Gastrocnemius medialis (tissue), 4 donors: ENCODE data around the gene NAV2. TPM values are rescaled to one million over a fixed set of nuclear protein-coding genes. Genes with fewer than 3 reads are reported as not detected.
"Not testable (repeated sequence)": the region's sequence is repeated elsewhere in the genome, so short reads cannot be mapped to it uniquely, and the experiment has no call there.

Experiments used
- ATAC-seq, 2 donors: fragments of 150-250 bp; one replicate each; pipeline ENCODE4 v1.9.1; 2016
- DNase-seq, 2 donors: peaks; one replicate each; pipeline ENCODE4 v3.0.0-alpha.2; 2019
- H3K27ac ChIP-seq, 4 donors: fragments of 200-600 bp; sonication (generic); 1 replicate in 1 of 4; 2 replicates in 3 of 4; pipeline ENCODE4 v1.5.1; 2016 to 2018; ENCODE audit warnings: mild to moderate bottlenecking in 2 of 4, moderate library complexity in 1 of 4
- H3K27me3 ChIP-seq, 3 donors: fragments of 200-600 bp; sonication (generic) in 2 of 3; 1 replicate in 1 of 3; 2 replicates in 2 of 3; pipeline versions ENCODE4 v1.5.1 to v1.6.0; 2016 to 2019; ENCODE audit warnings: mild to moderate bottlenecking in 1 of 3, moderate library complexity in 1 of 3
- H3K36me3 ChIP-seq, 2 donors: fragments of 200-600 bp; sonication (generic) in 1 of 2; one replicate each; pipeline ENCODE4 v1.5.1; 2017 to 2018
- H3K4me1 ChIP-seq, 2 donors: fragments of 200-600 bp; sonication (generic) in 1 of 2; one replicate each; pipeline ENCODE4 v1.5.1; 2016 to 2017; ENCODE audit warnings: mild to moderate bottlenecking in 2 of 2
- H3K4me3 ChIP-seq, 4 donors: fragments of 200-600 bp; sonication (generic) in 3 of 4; 1 replicate in 1 of 4; 2 replicates in 3 of 4; pipeline ENCODE4 v1.5.1; 2016 to 2019; ENCODE audit warnings: mild to moderate bottlenecking in 2 of 4
- H3K9me3 ChIP-seq, 3 donors: fragments of 200-600 bp; sonication (generic) in 2 of 3; 1 replicate in 1 of 3; 2 replicates in 2 of 3; pipeline ENCODE4 v1.5.1; 2016 to 2019
- CTCF ChIP-seq, 5 experiments: fragments of 450-650 bp in 3 of 5; fragments of 200-600 bp in 2 of 5; sonication (generic) in 2 of 5; IDR thresholded peaks in 4 of 5; conservative IDR thresholded peaks in 1 of 5; 1 replicate in 4 of 5; 2 replicates in 1 of 5; pipeline ENCODE4 v1.5.1; 2016 to 2019; ENCODE audit warnings: antibody characterized with exemption in 5 of 5, mild to moderate bottlenecking in 3 of 5, moderate library complexity in 3 of 5
- POLR2A ChIP-seq, 2 donors: fragments of 450-650 bp; IDR thresholded peaks; one replicate each; pipeline ENCODE4 v1.6.1; 2017; ENCODE audit warnings: antibody characterized with exemption in 2 of 2, mild to moderate bottlenecking in 2 of 2, moderate library complexity in 2 of 2
- in situ Hi-C, 4 donors: fragments of 200-750 bp; cut with MboI; loops; one replicate each; pipeline versions ENCODE4 v1.15.0 to v1.8.0; 2017; ENCODE audit warnings: low sequenced_read_pairs in 4 of 4
- intact Hi-C: fragments of 100-400 bp; cut with DNase I; formaldehyde crosslinking; loops from one replicate; pipeline ENCODE4 v1.15.1; 2023; ENCODE audit warnings: low total_unique reads
- total RNA-seq, 4 donors: library from RNA; depleted of rRNA; stranded (reverse); fragments of >200 nt; gene quantifications; one replicate each; pipeline versions ENCODE4 v1.1.0 to v1.2.3, GENCODE V29; 2016

NAV2 gene
- total RNA-seq, 4 donors from 2014 or later, result 3.2 to 7.7 (median 5.5) TPM

- Histone ChIP-seq H3K9me3 (no peaks in the 10 kb centered on the region), H3K36me3 (no peaks in the 10 kb centered on the region), H3K27me3 (no peaks in the 10 kb centered on the region), H3K4me3 (no peak overlapping the region), H3K4me1 (peaks cover 0 to 5% of the 10 kb centered on the region in 2 donors), H3K27ac (no peak overlapping the region)
- no peak for ATAC-seq
- in situ Hi-C loops (loop anchor here in 1 of 4 donors (25.0 kb wide), 1 partner anchor 95 kb away; no protein-coding TSS in a partner anchor), intact Hi-C loops (no loop called here)
- DNase-seq, result no peak
- no peak for TF ChIP-seq CTCF (IDR thresholded peaks at IDR 0.05 in 4 of 5, conservative IDR thresholded peaks at IDR 0.05 in 1 of 5)
- TF ChIP-seq POLR2A (IDR thresholded peaks at IDR 0.05), result no peak
Observed at GRCh38 chr11:19892387-19892786, 179.8 kb downstream of the NAV2 start.

- intact Hi-C loops, result no loop called here
- H3K27me3 ChIP-seq, result no peaks in the 10 kb centered on the region
- H3K27ac ChIP-seq, result no peak overlapping the region
- H3K9me3 ChIP-seq, result no peaks in the 10 kb centered on the region
- H3K4me3 ChIP-seq, result no peak overlapping the region
- H3K36me3 ChIP-seq, result no peaks in the 10 kb centered on the region
- DNase-seq, result no peak
- no peak for ATAC-seq
- peaks cover 0 to 5% of the 10 kb centered on the region in 2 donors for H3K4me1 ChIP-seq
- in situ Hi-C loops, result loop anchor here in 1 of 4 donors (25.0 kb wide), 1 partner anchor 94 kb away; no protein-coding TSS in a partner anchor
- no peak for TF ChIP-seq CTCF (IDR thresholded peaks at IDR 0.05 in 4 of 5, conservative IDR thresholded peaks at IDR 0.05 in 1 of 5)
- TF ChIP-seq POLR2A (IDR thresholded peaks at IDR 0.05), result no peak
Observed at GRCh38 chr11:19892876-19893275, 180.2 kb downstream of the NAV2 start.

GRCh38 chr11:19894404-19894803, 181.8 kb downstream of the NAV2 start:
- Histone ChIP-seq H3K9me3 (no peaks in the 10 kb centered on the region), H3K36me3 (no peaks in the 10 kb centered on the region), H3K27me3 (no peaks in the 10 kb centered on the region), H3K27ac (no peak overlapping the region), H3K4me3 (no peak overlapping the region), H3K4me1 (peaks cover 0 to 5% of the 10 kb centered on the region in 2 donors)
- intact Hi-C loops (no loop called here), in situ Hi-C loops (loop anchor here in 1 of 4 donors (25.0 kb wide), 1 partner anchor 93 kb away; no protein-coding TSS in a partner anchor)
- DNase-seq (no peak), ATAC-seq (no peak)
- TF ChIP-seq POLR2A (IDR thresholded peaks at IDR 0.05) (no peak), CTCF (IDR thresholded peaks at IDR 0.05 in 4 of 5, conservative IDR thresholded peaks at IDR 0.05 in 1 of 5) (no peak)

GRCh38 chr11:19895037-19895436, 182.4 kb downstream of the NAV2 start:
- intact Hi-C loops, result not testable (repeated sequence)
- H3K27ac ChIP-seq, result peak overlapping the region in 1 of 4 donors; percentile 25
- in situ Hi-C loops, result loop anchor here in 1 of 4 donors (25.0 kb wide), 1 partner anchor 92 kb away; no protein-coding TSS in a partner anchor

GRCh38 chr11:19895776-19896175, 183.1 kb downstream of the NAV2 start:
- intact Hi-C loops (no loop called here), in situ Hi-C loops (loop anchor here in 1 of 4 donors (25.0 kb wide), 1 partner anchor 92 kb away; no protein-coding TSS in a partner anchor)
- ATAC-seq (no peak), DNase-seq (no peak)
- H3K9me3 ChIP-seq, result no peaks in the 10 kb centered on the region
- no peak overlapping the region for H3K4me3 ChIP-seq
- no peak overlapping the region for H3K27ac ChIP-seq
- no peaks in the 10 kb centered on the region for H3K27me3 ChIP-seq
- H3K4me1 ChIP-seq, result peaks cover 0 to 5% of the 10 kb centered on the region in 2 donors
- H3K36me3 ChIP-seq, result no peaks in the 10 kb centered on the region
- TF ChIP-seq POLR2A (IDR thresholded peaks at IDR 0.05) (no peak), CTCF (IDR thresholded peaks at IDR 0.05 in 4 of 5, conservative IDR thresholded peaks at IDR 0.05 in 1 of 5) (no peak)

More at GRCh38 chr11:19895037-19895436, 182.4 kb downstream of the NAV2 start:
- ATAC-seq (peak; percentile 88), DNase-seq (peak; percentile 42 to 64)
- not testable (repeated sequence) for H3K4me3 ChIP-seq, H3K27me3 ChIP-seq, H3K9me3 ChIP-seq, H3K4me1 ChIP-seq, H3K36me3 ChIP-seq
